Measurements from ENCODE around the gene DCST2. TPM values are rescaled to one million over a fixed set of nuclear protein-coding genes. Genes with fewer than 3 reads are reported as not detected.
A peak's percentile ranks its signal among the peaks of the same experiment; 100 is the strongest.

The DCST2 gene
- total and polyA plus RNA-seq, 9 of the 15 experiments (the other 6 are each of a cell fraction or from before 2014, with no cell fraction given): 0.09 to 0.49 (median 0.11) TPM; not detected in 3

DNA sequence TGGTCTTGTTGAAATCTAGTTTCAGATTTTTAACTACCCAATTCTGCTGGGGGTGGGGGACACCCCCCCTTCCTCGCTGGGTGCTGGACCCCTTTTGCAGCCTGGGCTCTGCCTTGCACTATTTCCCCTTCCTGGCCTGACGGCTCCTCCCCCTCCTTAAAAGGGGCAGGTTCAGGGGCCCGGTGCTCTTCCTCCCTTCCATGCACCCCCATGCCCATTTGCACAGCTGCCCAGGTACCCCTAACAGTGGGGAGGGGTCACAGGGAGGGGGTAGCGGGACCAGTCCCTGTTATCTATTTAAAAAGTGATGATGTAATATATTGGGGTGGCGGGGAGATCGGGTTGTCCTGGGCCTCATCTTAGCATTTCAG, 15.7 kb downstream of the DCST2 start:
- Histone ChIP-seq H2AFZ (ENCODE audit: low read depth, low read length) (no peak overlapping the region), H3K79me2 (ENCODE audit: control insufficient read depth, insufficient read depth, low read length) (peaks cover 9% of the 10 kb centered on the region; the same call in 2 of the 3 replicates), H3K36me3 (ENCODE audit: control insufficient read depth, insufficient read depth, low read length) (peaks cover 43% of the 10 kb centered on the region; the same call in 2 of the 3 replicates), H3K9me1 (ENCODE audit: control insufficient read depth, insufficient read depth, low read length) (no peaks in the 10 kb centered on the region), H3K27ac (ENCODE audit: extremely low read depth, low read depth, low read length) (peak overlapping the region; percentile 81; the same call in 2 of the 3 replicates), H3K9me3 (replicated peaks; ENCODE audit: control insufficient read depth, insufficient read depth, low read depth, low read length) (no peaks in the 10 kb centered on the region), H4K20me1 (replicated peaks; ENCODE audit: control insufficient read depth, insufficient read depth, low read length) (no peaks in the 10 kb centered on the region), H3K4me2 (ENCODE audit: insufficient read depth, low read length) (peak overlapping the region; percentile 53), H3K4me3 (no peak overlapping the region), H3K9ac (ENCODE audit: insufficient read depth in 1 of 2, low read depth in 2 of 2, low read length in 2 of 2) (peak overlapping the region; percentile 61 to 87; a peak in 3 of 4 replicates), H3K27me3 (ENCODE audit: control insufficient read depth in 2 of 2, insufficient read depth in 2 of 2, low read length in 2 of 2) (no peaks in the 10 kb centered on the region), H3K4me1 (replicated peaks in 1 of 2; ENCODE audit: control insufficient read depth in 2 of 2, insufficient read depth in 2 of 2, low read length in 2 of 2) (peaks cover 27 to 54% of the 10 kb centered on the region in 2 experiments)
- CTCF ChIA-PET (ENCODE audit: low intra/inter-chr PET ratio): interaction anchor here (1.1 to 2.8 kb wide), 7 partner anchors 17 to 460 kb away, joined by 3 to 28 read pairs (median 6); partner anchors contain the start of genes CKS1B, PBXIP1, PYGO2 and UBE2Q1
- no TSS peak for BruUV-seq (replicated peaks)
- FAIRE-seq: no peak
- intact Hi-C loops (cut with micrococcal nuclease): loop anchor here (1.0 to 2.0 kb wide), 2 partner anchors 16 to 57 kb away; partner anchors contain the start of genes PYGO2 and ZBTB7B
- POLR2A ChIA-PET: interaction anchor here (0.5 to 2.3 kb wide), 14 partner anchors 10 to 62 kb away, joined by 3 to 15 read pairs (median 4); partner anchors contain the start of genes DCST1, DCST2, LENEP and PBXIP1
- peak; percentile 2 for ATAC-seq
- no peak for TF ChIP-seq CEBPG (CRISPR knock-in tag; IDR thresholded peaks at IDR 0.05)
- TF ChIP-seq CEBPG (tag; conservative IDR thresholded peaks at IDR 0.05 in 1 of 2, IDR thresholded peaks at IDR 0.05 in 1 of 2): peak; percentile 29 to 36; a peak in 1 of 4 replicates
- no peak for TF ChIP-seq NFE2L1 (tag; IDR thresholded peaks at IDR 0.05; ENCODE audit: borderline replicate concordance, low read depth)
- TF ChIP-seq GABPA (tag; conservative IDR thresholded peaks at IDR 0.05; ENCODE audit: low read depth): 0 out of 2 replicates have a peak, but pooled peaks have one; percentile 12
- TF ChIP-seq POLR2A (conservative IDR thresholded peaks at IDR 0.05): 0 out of 2 replicates have a peak, but pooled peaks have one; percentile 7
- TF ChIP-seq, protein P1, sequence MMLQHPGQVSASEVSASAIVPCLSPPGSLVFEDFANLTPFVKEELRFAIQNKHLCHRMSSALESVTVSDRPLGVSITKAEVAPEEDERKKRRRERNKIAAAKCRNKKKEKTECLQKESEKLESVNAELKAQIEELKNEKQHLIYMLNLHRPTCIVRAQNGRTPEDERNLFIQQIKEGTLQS (IDR thresholded peaks at IDR 0.05): peak; percentile 71
- TF ChIP-seq, protein P1 (CRISPR knock-in tag; conservative IDR thresholded peaks at IDR 0.05): no peak
- 74% methylated on average over 5 of the region's 6 CpGs for WGBS (ENCODE audit: insufficient coverage, low coverage, missing lambda C conversion rate)
- DNase-seq (ENCODE audit: extremely low read depth in 1 of 4, low spot score in 3 of 4): peak in 2 of 4 experiments; percentile 41 to 43
- in situ Hi-C loops (cut with MboI): no loop called here

Data from K562 (cell line).